ENCODE data around the gene PCDHGA4. TPM values are rescaled to one million over a fixed set of nuclear protein-coding genes. Genes with fewer than 3 reads are reported as not detected.

Gene PCDHGA4
- total and polyA plus RNA-seq, 8 donors: 2.1 to 3.4 (median 2.8) TPM

DNA sequence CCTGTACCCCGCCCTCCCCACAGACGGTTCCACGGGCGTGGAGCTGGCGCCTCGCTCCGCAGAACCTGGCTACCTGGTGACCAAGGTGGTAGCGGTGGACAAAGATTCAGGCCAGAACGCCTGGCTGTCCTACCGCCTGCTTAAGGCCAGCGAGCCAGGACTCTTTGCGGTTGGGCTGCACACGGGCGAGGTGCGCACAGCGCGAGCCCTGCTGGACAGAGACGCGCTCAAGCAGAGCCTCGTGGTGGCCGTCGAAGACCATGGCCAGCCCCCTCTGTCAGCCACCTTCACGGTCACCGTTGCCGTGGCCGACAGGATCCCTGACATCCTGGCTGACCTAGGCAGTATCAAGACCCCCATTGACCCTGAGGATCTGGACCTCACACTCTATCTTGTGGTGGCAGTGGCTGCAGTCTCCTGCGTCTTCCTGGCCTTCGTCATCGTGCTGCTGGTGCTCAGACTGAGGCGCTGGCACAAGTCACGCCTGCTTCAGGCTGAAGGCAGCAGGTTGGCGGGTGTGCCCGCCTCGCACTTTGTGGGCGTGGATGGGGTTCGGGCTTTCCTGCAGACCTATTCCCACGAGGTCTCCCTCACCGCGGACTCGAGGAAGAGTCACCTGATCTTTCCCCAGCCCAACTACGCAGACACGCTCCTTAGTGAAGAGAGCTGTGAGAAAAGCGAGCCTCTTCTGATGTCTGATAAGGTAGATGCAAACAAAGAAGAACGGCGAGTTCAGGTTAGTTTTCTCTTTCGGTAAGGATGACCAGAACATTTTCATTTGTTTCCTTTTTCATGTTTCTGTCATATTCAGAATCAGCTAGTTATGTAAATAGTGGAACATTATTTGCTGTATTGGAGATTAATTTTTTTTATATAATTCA is 11.4 kb downstream of the PCDHGA4 start:
- ATAC-seq (no peak), DNase-seq (no peak)
- no peak overlapping the region for H3K27ac ChIP-seq
- intact Hi-C loops (cut with DNase I): no loop called here
- no peaks in the 10 kb centered on the region for H3K36me3 ChIP-seq
- peaks cover under 1 to 88% of the 10 kb centered on the region in 2 donors for H3K9me3 ChIP-seq
- no peak overlapping the region for H3K4me3 ChIP-seq
- TF ChIP-seq, protein P1, sequence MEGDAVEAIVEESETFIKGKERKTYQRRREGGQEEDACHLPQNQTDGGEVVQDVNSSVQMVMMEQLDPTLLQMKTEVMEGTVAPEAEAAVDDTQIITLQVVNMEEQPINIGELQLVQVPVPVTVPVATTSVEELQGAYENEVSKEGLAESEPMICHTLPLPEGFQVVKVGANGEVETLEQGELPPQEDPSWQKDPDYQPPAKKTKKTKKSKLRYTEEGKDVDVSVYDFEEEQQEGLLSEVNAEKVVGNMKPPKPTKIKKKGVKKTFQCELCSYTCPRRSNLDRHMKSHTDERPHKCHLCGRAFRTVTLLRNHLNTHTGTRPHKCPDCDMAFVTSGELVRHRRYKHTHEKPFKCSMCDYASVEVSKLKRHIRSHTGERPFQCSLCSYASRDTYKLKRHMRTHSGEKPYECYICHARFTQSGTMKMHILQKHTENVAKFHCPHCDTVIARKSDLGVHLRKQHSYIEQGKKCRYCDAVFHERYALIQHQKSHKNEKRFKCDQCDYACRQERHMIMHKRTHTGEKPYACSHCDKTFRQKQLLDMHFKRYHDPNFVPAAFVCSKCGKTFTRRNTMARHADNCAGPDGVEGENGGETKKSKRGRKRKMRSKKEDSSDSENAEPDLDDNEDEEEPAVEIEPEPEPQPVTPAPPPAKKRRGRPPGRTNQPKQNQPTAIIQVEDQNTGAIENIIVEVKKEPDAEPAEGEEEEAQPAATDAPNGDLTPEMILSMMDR (IDR thresholded peaks at IDR 0.05): no peak
- H3K4me1 ChIP-seq: no peaks in the 10 kb centered on the region
- H3K27me3 ChIP-seq: peaks cover 51 to 99% of the 10 kb centered on the region in 2 donors

GRCh38 chr5:141369994-141370848 is 15.4 kb downstream of the PCDHGA4 start, which contains the start of gene PCDHGB3:
Gene PCDHGB3, plus strand, starts transcription at chr5:141370242. Its CDS starts 153 bp downstream, at chr5:141370395.
- H3K27ac ChIP-seq: no peak within 1 kb of the TSS
- TF ChIP-seq, protein P1 (IDR thresholded peaks at IDR 0.05): no peak
- intact Hi-C loops (cut with DNase I): no loop called here
- no peaks in the 10 kb centered on the region for H3K36me3 ChIP-seq
- ATAC-seq (peak; percentile 54), DNase-seq (no peak)
- H3K9me3 ChIP-seq: peaks cover 3 to 87% of the 10 kb centered on the region in 2 donors
- H3K4me1 ChIP-seq: no peaks in the 10 kb centered on the region
- H3K27me3 ChIP-seq: peaks cover 41 to 99% of the 10 kb centered on the region in 2 donors
- H3K4me3 ChIP-seq: no peak within 1 kb of the TSS

DNA sequence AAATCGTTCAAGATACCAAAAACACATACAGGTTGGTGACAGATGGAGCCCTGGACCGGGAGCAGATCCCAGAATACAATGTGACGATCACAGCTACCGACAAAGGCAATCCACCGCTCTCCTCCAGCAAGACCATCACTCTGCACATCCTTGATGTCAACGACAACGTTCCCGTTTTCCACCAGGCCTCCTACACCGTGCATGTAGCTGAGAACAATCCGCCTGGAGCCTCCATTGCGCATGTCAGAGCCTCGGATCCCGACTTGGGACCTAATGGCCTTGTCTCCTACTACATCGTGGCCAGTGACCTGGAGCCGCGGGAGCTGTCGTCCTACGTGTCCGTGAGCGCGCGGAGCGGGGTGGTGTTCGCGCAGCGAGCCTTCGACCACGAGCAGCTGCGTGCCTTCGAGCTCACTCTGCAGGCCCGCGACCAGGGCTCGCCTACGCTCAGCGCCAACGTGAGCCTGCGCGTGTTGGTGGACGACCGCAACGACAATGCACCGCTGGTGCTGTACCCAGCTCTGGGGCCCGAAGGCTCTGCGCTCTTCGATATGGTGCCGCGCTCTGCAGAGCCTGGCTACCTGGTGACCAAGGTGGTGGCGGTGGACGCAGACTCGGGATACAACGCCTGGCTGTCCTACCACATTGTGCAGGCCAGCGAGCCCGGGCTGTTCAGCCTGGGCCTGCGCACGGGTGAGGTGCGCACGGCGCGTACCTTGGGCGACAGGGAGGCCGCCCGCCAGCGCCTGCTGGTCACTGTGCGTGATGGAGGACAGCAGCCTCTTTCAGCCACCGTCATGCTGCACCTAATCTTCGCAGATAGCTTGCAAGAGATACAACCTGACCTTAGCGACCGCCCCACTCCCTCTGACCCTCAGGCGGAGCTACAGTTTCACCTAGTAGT is 17.0 kb downstream of the PCDHGA4 start:
- H3K36me3 ChIP-seq: no peaks in the 10 kb centered on the region
- intact Hi-C loops (cut with DNase I): no loop called here
- ATAC-seq (no peak), DNase-seq (no peak)
- peaks cover 27 to 97% of the 10 kb centered on the region in 2 donors for H3K27me3 ChIP-seq
- H3K4me3 ChIP-seq: no peak overlapping the region
- H3K27ac ChIP-seq: no peak overlapping the region
- TF ChIP-seq, protein P1 (IDR thresholded peaks at IDR 0.05): no peak
- no peaks in the 10 kb centered on the region for H3K4me1 ChIP-seq
- H3K9me3 ChIP-seq: peaks cover 3 to 86% of the 10 kb centered on the region in 2 donors

DNA sequence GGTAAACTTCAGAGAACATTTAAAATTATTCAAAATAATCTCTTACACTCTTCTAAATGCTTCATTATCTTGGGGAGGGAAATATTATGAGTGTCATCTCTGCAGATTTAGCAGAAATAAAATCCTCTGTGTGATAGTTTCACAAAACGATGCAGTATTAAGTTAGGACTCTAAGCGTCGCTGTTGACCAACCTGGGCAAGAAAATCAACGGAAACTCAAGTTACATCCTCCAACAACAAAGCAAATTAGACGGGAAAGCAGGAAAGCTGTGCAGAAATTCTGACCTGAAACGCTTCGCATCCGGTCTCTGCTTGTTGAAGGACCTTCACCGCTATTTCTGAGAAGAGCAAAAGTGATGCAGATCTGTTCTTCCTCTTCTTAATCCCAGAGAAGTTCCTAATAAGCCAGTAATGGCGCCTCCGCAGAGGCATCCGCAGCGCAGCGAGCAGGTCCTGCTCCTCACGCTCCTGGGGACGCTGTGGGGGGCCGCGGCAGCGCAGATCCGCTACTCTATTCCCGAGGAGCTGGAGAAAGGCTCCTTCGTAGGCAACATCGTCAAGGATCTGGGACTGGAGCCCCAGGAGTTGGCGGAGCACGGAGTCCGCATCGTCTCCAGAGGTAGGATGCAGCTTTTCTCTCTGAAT is 19.0 kb downstream of the PCDHGA4 start, which contains the start of gene PCDHGA6:
Gene PCDHGA6, plus strand, starts transcription at position 219 of the 645 bp plus-strand sequence. Its CDS starts 193 bp downstream, at position 412.
- peaks cover 3 to 93% of the 10 kb centered on the region in 2 donors for H3K9me3 ChIP-seq
- peak within 1 kb of the TSS in 1 of 2 donors; percentile 2 for H3K4me3 ChIP-seq
- intact Hi-C loops (cut with DNase I): no loop called here

More for the DNA sequence above, 19.0 kb downstream of the PCDHGA4 start, which contains the start of gene PCDHGA6:
- peaks cover 14 to 95% of the 10 kb centered on the region in 2 donors for H3K27me3 ChIP-seq
- ATAC-seq (no peak), DNase-seq (no peak)
- H3K36me3 ChIP-seq: no peaks in the 10 kb centered on the region
- no peaks in the 10 kb centered on the region for H3K4me1 ChIP-seq
- TF ChIP-seq, protein P1 (IDR thresholded peaks at IDR 0.05): peak in 1 of 2 donors; percentile 17
- H3K27ac ChIP-seq: no peak within 1 kb of the TSS
